Measurements from ENCODE around the gene JMJD7.

- TF ChIP-seq CTCF (IDR thresholded peaks at IDR 0.05) (no peak), EP300 (IDR thresholded peaks at IDR 0.05; ENCODE audit: low read depth) (no peak), POLR2A (IDR thresholded peaks at IDR 0.05) (no peak), POLR2AphosphoS5 (IDR thresholded peaks at IDR 0.05) (no peak)
Measured at GRCh38 chr15:41851755-41852370, 24.0 kb downstream of the JMJD7 start.

Measured in transverse colon (tissue), 4 donors.